Lower leg skin (tissue), 3 donors: ENCODE measurements around the gene KIFAP3.

Experiments used
- POLR2A ChIP-seq, 2 donors: fragments of 450-650 bp; IDR thresholded peaks; one replicate each; pipeline ENCODE4 v1.6.1; 2016 to 2017; ENCODE audit warnings: antibody characterized with exemption in 2 of 2, mild to moderate bottlenecking in 1 of 2, moderate library complexity in 1 of 2
- TF ChIP-seq, protein P1 (sequence below), 3 donors: fragments of 450-650 bp; IDR thresholded peaks; one replicate each; pipeline ENCODE4 v1.5.1; 2016; ENCODE audit warnings: antibody characterized with exemption in 3 of 3, mild to moderate bottlenecking in 3 of 3, moderate library complexity in 2 of 3

DNA sequence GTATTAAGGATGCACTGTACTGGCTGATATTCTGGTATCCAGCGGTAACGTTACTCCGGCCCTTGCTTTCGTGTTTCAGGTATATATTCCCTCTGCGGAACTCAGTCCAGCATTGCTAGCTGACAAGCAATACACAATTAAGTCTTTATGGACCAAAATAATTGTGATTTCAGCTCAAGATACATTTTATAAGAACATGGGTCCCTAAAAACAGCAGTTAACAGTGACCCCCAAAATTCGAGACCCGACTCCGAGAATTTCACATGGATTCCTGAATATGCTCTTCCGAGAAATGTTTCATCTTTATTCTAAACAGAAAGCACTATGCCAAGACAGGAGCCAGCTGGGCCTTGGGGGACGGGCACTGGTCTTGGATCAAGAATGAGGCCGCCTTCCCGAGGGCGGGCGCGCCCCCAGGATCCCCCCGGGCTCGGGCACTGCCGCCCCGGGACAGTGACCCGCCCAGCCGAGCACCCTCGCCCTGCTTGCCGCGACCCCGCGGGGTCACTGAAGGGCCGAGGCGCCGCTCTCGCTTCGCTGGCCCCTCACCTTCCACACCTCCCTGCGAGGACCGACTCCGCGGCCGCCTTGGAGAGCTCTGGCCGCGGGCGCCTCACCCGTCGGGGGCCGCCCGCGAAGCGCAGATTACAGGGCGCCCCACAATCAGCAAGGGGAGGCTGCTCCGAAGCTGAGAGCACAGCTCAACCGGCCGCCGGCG is 181.4 kb downstream of the KIFAP3 start:
- TF ChIP-seq, protein P1, sequence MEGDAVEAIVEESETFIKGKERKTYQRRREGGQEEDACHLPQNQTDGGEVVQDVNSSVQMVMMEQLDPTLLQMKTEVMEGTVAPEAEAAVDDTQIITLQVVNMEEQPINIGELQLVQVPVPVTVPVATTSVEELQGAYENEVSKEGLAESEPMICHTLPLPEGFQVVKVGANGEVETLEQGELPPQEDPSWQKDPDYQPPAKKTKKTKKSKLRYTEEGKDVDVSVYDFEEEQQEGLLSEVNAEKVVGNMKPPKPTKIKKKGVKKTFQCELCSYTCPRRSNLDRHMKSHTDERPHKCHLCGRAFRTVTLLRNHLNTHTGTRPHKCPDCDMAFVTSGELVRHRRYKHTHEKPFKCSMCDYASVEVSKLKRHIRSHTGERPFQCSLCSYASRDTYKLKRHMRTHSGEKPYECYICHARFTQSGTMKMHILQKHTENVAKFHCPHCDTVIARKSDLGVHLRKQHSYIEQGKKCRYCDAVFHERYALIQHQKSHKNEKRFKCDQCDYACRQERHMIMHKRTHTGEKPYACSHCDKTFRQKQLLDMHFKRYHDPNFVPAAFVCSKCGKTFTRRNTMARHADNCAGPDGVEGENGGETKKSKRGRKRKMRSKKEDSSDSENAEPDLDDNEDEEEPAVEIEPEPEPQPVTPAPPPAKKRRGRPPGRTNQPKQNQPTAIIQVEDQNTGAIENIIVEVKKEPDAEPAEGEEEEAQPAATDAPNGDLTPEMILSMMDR (IDR thresholded peaks at IDR 0.05), result no peak
- no peak for TF ChIP-seq POLR2A (IDR thresholded peaks at IDR 0.05)
